H1 (cell line): ENCODE measurements around the gene NEK4. TPM values are rescaled to one million over a fixed set of nuclear protein-coding genes. Genes with fewer than 3 reads are reported as not detected.

ENCODE experiments used
- ASH2L ChIP-seq: fragments of 200-600, 300-600 bp; sonication (generic); IDR thresholded peaks from one replicate; pipeline ENCODE4 v1.7.1; 2017; ENCODE audit warnings: low read length
- KDM1A ChIP-seq: fragments of 200-600, 300-600 bp; sonication (generic); IDR thresholded peaks from 2 replicates; pipeline ENCODE4 v1.7.1; 2016; ENCODE audit warnings: mild to moderate bottlenecking, low read length, borderline replicate concordance
- NRF1 ChIP-seq: IDR thresholded peaks from 2 replicates; pipeline ENCODE4 v1.6.1; 2011; ENCODE audit warnings: mild to moderate bottlenecking, low read depth, low read length, improper control_type of control experiment
- SAP30 ChIP-seq: fragments of 300-600 bp; sonication (generic); IDR thresholded peaks from 2 replicates; pipeline ENCODE4 v1.7.1; 2012; ENCODE audit warnings: low read length, moderate library complexity, mild to moderate bottlenecking, inconsistent platforms; ENCODE audit not compliant: insufficient read depth, insufficient replicate concordance
- SP4 ChIP-seq: IDR thresholded peaks from 2 replicates; pipeline ENCODE4 v1.6.1; 2012; ENCODE audit warnings: low read length, inconsistent platforms
- TBP ChIP-seq: IDR thresholded peaks from 2 replicates; pipeline ENCODE4 v1.6.1; 2011; ENCODE audit warnings: low read depth, low read length, improper control_type of control experiment
- polyA plus RNA-seq, 7 experiments: library from polyadenylated mRNA; depleted of rRNA in 3 of 7; stranded (reverse) in 5 of 7; unstranded in 2 of 7; fragments of >200 nt in 5 of 7; fragments of 200-250 nt in 2 of 7; gene quantifications; 1 replicate in 5 of 7; 2 replicates in 1 of 7; 4 replicates in 1 of 7; pipeline versions ENCODE4 v1.2.1 to v1.2.3, GENCODE V29; 2011 to 2013; ENCODE audit warnings: missing spikeins in 2 of 7, mixed read lengths in 2 of 7
- total RNA-seq: library from RNA; stranded (reverse); fragmentation: NEBNext Ultra II Directional; extraction: Animal tissue kit (Norgen Biotek cat#: 25700); gene quantifications from 2 replicates; pipeline ENCODE4 v1.2.1, GENCODE V29; 2021
- TF ChIP-seq, protein P1 (sequence below): IDR thresholded peaks from 2 replicates; pipeline ENCODE4 v1.6.1; 2011; ENCODE audit warnings: low read length, improper control_type of control experiment
- TF ChIP-seq, protein P2 (sequence below), 3 experiments: IDR thresholded peaks; 1 replicate in 2 of 3; 2 replicates in 1 of 3; pipeline versions ENCODE4 v1.5.1 to v1.6.1; 2011; ENCODE audit warnings: low read length in 3 of 3, mild to moderate bottlenecking in 3 of 3, inconsistent platforms in 2 of 3, low read depth in 1 of 3, moderate library complexity in 1 of 3; ENCODE audit not compliant: insufficient read depth in 1 of 3; ENCODE audit errors: control extremely low read depth in 1 of 3
- TF ChIP-seq, protein P3 (sequence below): IDR thresholded peaks from 2 replicates; pipeline ENCODE4 v1.6.1; 2012; ENCODE audit warnings: inconsistent platforms

Gene NEK4
- total and polyA plus RNA-seq, 2 of the 8 experiments (the other 6 are each of a cell fraction or from before 2014, with no cell fraction given) = 7.5 to 40.0 TPM

DNA sequence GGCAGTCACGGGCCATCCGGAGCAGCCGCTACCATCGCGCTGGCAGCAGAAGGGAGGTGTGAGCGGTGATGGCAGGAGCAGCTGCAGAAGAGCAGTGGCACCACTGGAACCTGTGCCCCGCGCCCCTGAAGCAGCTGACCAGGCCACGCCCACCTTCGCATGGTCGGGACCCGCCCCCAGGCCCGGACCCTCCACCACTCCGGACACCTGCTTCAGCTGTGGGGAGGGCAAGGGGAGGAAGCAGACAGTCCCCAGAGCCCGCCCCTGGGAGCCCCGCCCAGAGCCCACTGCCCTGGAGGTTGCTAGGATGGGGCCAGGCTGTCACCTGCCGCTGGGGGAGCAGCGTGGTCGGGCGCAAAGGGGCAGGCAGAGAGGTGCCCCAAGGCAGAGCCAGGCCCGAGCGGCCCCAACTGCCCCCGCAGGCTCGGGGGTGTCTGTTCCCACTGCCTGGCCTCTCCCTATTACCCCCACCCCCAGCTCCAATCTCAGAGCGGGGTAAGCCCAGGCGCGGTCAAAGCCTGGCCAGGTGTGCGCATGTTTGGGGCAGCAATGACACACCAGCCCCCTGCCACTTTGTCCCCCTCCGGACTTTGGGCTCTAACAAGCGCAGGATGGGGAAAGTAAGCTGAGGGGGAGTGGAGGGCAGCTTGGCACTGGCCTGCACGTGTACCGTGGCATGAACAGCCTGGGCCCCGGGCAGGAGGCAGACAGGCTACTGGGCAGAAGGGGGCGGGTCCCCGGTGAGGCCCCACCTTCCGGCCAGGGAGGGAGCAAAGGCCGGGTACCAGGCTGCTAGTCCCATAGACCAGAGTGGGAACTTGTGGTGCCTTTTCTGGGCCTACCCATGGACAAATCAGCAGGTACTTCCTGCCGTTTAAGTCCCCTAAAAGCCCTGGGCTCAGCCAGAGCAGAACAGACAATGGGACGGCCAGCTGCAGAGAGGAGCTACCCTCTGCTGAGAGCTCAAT lies 56.1 kb downstream of the NEK4 start (continued):
- peak; percentile 90 for TF ChIP-seq SAP30
- peak; percentile 74; the same call in 1 of the 2 replicates for TF ChIP-seq TBP
- no peak for TF ChIP-seq NRF1
- TF ChIP-seq SP4 = 0 out of 2 replicates have a peak, but pooled peaks have one; percentile 22
- TF ChIP-seq, protein P1, sequence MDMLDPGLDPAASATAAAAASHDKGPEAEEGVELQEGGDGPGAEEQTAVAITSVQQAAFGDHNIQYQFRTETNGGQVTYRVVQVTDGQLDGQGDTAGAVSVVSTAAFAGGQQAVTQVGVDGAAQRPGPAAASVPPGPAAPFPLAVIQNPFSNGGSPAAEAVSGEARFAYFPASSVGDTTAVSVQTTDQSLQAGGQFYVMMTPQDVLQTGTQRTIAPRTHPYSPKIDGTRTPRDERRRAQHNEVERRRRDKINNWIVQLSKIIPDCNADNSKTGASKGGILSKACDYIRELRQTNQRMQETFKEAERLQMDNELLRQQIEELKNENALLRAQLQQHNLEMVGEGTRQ = no peak
- TF ChIP-seq, protein P2, sequence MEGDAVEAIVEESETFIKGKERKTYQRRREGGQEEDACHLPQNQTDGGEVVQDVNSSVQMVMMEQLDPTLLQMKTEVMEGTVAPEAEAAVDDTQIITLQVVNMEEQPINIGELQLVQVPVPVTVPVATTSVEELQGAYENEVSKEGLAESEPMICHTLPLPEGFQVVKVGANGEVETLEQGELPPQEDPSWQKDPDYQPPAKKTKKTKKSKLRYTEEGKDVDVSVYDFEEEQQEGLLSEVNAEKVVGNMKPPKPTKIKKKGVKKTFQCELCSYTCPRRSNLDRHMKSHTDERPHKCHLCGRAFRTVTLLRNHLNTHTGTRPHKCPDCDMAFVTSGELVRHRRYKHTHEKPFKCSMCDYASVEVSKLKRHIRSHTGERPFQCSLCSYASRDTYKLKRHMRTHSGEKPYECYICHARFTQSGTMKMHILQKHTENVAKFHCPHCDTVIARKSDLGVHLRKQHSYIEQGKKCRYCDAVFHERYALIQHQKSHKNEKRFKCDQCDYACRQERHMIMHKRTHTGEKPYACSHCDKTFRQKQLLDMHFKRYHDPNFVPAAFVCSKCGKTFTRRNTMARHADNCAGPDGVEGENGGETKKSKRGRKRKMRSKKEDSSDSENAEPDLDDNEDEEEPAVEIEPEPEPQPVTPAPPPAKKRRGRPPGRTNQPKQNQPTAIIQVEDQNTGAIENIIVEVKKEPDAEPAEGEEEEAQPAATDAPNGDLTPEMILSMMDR (IDR thresholded peaks at IDR 0.05; ENCODE audit: control extremely low read depth in 1 of 3, insufficient read depth in 1 of 3, low read depth in 1 of 3, low read length in 3 of 3) = peak in 1 of 3 experiments; percentile 25; a peak in 1 of 4 replicates
- TF ChIP-seq ASH2L = peak; percentile 38
- TF ChIP-seq KDM1A = no peak
- TF ChIP-seq, protein P3, sequence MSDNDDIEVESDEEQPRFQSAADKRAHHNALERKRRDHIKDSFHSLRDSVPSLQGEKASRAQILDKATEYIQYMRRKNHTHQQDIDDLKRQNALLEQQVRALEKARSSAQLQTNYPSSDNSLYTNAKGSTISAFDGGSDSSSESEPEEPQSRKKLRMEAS = peak; percentile 69
- TF ChIP-seq, all 59 proteins: peak for 14
